ENCODE measurements around the gene MT1M.

Gene MT1M

GRCh38 chr16:56679078-56679730 lies 46.7 kb downstream of the MT1M start:
- H3K36me3 ChIP-seq, result no peaks in the 10 kb centered on the region; a peak in 1 of 22 replicates
- peaks cover 37 to 64% (median 56%) of the 10 kb centered on the region in 10 experiments for H3K4me1 ChIP-seq
- H3K27ac ChIP-seq, result no peak overlapping the region
- no peak overlapping the region for H3K9ac ChIP-seq
- H3K9me3 ChIP-seq (replicated peaks in 1 of 11), result no peaks in the 10 kb centered on the region
- H4K20me1 ChIP-seq, result peaks cover 0 to 12% (median 0%) of the 10 kb centered on the region in 11 experiments; a peak in 4 of 22 replicates
- TF ChIP-seq Cebpa-rat (IDR thresholded peaks at IDR 0.05), result no peak
- H3K27me3 ChIP-seq, result peaks cover 27 to 35% (median 31%) of the 10 kb centered on the region in 11 experiments
- H3K4me2 ChIP-seq, result no peak overlapping the region
- H3K4me3 ChIP-seq, result no peak overlapping the region

GRCh38 chr16:56679818-56680217 lies 47.4 kb downstream of the MT1M start:
- no peak overlapping the region for H3K4me2 ChIP-seq
- no peaks in the 10 kb centered on the region for H3K9me3 ChIP-seq (replicated peaks in 1 of 11)
- peaks cover 26 to 33% (median 28%) of the 10 kb centered on the region in 11 experiments for H3K27me3 ChIP-seq
- H3K4me3 ChIP-seq, result no peak overlapping the region
- no peaks in the 10 kb centered on the region; a peak in 1 of 22 replicates for H3K36me3 ChIP-seq
- peaks cover 43 to 66% (median 59%) of the 10 kb centered on the region in 10 experiments for H3K4me1 ChIP-seq
- TF ChIP-seq Cebpa-rat (IDR thresholded peaks at IDR 0.05), result no peak
- no peak overlapping the region for H3K27ac ChIP-seq
- peaks cover 0 to 12% (median 0%) of the 10 kb centered on the region in 11 experiments; a peak in 4 of 22 replicates for H4K20me1 ChIP-seq
- H3K9ac ChIP-seq, result no peak overlapping the region

GRCh38 chr16:56681939-56682702 lies 49.7 kb downstream of the MT1M start, which contains the start of gene MT1X:
Gene MT1X (plus strand): TSS chr16:56682470. CDS start chr16:56682541, 71 bp downstream.
- Histone ChIP-seq H3K27ac (peak within 1 kb of the TSS; percentile 30 to 89 (median 80); a peak in 21 of 22 replicates), H4K20me1 (peaks cover 0 to 12% (median 0%) of the 10 kb centered on the region in 11 experiments; a peak in 4 of 22 replicates), H3K27me3 (peaks cover 3 to 10% (median 5%) of the 10 kb centered on the region in 11 experiments; a peak in 21 of 22 replicates), H3K4me1 (peaks cover 32 to 60% (median 53%) of the 10 kb centered on the region in 10 experiments), H3K4me3 (peak within 1 kb of the TSS; percentile 55 to 78 (median 71)), H3K36me3 (peaks cover 0 to 12% (median 3%) of the 10 kb centered on the region in 11 experiments; a peak in 4 of 22 replicates), H3K9ac (peak within 1 kb of the TSS; percentile 75 to 92 (median 81)), H3K9me3 (replicated peaks in 1 of 11) (peaks cover 9 to 13% (median 11%) of the 10 kb centered on the region in 11 experiments; a peak in 21 of 22 replicates), H3K4me2 (peak within 1 kb of the TSS; percentile 90 to 99 (median 96))
- TF ChIP-seq Cebpa-rat (IDR thresholded peaks at IDR 0.05), result no peak

GRCh38 chr16:56682703-56683397 lies 50.4 kb downstream of the MT1M start:
- Histone ChIP-seq H3K27me3 (peaks cover 0 to 3% (median 0%) of the 10 kb centered on the region in 11 experiments; a peak in 1 of 22 replicates), H3K36me3 (peaks cover 0 to 14% (median 3%) of the 10 kb centered on the region in 11 experiments; a peak in 4 of 22 replicates), H3K9ac (peak overlapping the region; percentile 75 to 92 (median 81)), H3K4me3 (peak overlapping the region; percentile 55 to 78 (median 71)), H4K20me1 (peaks cover 0 to 12% (median 0%) of the 10 kb centered on the region in 11 experiments; a peak in 4 of 22 replicates), H3K27ac (peak overlapping the region; percentile 30 to 89 (median 80); a peak in 20 of 22 replicates), H3K9me3 (replicated peaks in 1 of 11) (peaks cover 10 to 16% (median 14%) of the 10 kb centered on the region in 11 experiments; a peak in 21 of 22 replicates), H3K4me1 (peaks cover 32 to 60% (median 52%) of the 10 kb centered on the region in 10 experiments), H3K4me2 (peak overlapping the region; percentile 90 to 99 (median 96))
- no peak for TF ChIP-seq Cebpa-rat (IDR thresholded peaks at IDR 0.05)
